Inflammatory macrophage treated with lipopolysaccharide for 4 hours (primary cell): ENCODE results near the gene IL17D.
"Not testable (repeated sequence)": the region's sequence is repeated elsewhere in the genome, so short reads cannot be mapped to it uniquely, and the experiment has no call there.

Experiments
- DNase-seq: peaks from one replicate; pipeline ENCODE4 v3.0.0-alpha.2; 2020

The IL17D gene

DNA sequence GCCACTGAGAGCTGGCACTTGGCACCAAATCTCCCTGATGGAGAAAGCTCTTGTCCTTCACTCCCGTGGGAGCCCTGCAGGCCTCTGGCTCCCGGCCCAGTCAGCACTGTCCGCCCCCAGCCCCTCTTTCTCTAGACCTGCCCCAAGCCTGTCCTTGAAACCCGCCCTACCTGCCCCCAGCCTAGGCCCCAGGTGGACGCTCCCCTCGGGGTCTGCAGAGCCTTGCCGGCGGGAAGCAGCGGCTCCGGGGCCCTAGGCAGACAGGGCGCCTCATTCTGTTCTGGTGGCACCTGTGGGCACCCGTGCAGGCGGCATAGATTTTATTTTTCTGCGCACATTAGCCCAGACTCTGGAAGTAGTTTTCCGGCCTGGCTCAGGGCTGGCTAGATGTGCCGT is 17.6 kb downstream of the IL17D start:
- no peak for DNase-seq

DNA sequence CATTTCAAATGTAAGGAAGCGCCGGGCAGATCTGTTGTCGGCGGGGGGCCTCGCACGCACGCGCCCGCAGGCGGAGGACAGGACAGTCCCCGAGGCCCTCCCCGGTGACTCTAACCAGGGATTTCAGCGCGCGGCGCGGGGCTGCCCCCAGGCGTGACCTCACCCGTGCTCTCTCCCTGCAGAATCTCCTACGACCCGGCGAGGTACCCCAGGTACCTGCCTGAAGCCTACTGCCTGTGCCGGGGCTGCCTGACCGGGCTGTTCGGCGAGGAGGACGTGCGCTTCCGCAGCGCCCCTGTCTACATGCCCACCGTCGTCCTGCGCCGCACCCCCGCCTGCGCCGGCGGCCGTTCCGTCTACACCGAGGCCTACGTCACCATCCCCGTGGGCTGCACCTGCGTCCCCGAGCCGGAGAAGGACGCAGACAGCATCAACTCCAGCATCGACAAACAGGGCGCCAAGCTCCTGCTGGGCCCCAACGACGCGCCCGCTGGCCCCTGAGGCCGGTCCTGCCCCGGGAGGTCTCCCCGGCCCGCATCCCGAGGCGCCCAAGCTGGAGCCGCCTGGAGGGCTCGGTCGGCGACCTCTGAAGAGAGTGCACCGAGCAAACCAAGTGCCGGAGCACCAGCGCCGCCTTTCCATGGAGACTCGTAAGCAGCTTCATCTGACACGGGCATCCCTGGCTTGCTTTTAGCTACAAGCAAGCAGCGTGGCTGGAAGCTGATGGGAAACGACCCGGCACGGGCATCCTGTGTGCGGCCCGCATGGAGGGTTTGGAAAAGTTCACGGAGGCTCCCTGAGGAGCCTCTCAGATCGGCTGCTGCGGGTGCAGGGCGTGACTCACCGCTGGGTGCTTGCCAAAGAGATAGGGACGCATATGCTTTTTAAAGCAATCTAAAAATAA is 18.2 kb downstream of the IL17D start:
- no peak for DNase-seq

DNA sequence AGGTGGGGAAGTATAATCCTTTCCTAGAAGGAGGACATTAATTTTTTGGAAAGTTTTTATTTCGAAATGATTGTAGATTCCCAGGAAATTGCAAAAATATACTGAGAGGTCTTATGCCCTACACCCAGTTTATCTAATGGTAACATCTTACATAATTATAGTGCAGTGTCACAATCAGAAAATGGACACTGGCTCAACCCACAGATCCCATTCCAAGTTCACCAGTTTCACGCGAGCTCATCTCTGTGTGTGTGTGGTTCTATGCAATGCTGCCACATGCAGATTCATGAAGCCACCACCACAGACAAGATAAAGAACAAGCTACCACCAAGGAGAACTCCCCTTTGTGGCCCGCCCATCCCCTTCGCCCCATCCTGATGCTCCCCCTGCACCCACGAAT is 24.4 kb downstream of the IL17D start:
- no peak for DNase-seq

DNA sequence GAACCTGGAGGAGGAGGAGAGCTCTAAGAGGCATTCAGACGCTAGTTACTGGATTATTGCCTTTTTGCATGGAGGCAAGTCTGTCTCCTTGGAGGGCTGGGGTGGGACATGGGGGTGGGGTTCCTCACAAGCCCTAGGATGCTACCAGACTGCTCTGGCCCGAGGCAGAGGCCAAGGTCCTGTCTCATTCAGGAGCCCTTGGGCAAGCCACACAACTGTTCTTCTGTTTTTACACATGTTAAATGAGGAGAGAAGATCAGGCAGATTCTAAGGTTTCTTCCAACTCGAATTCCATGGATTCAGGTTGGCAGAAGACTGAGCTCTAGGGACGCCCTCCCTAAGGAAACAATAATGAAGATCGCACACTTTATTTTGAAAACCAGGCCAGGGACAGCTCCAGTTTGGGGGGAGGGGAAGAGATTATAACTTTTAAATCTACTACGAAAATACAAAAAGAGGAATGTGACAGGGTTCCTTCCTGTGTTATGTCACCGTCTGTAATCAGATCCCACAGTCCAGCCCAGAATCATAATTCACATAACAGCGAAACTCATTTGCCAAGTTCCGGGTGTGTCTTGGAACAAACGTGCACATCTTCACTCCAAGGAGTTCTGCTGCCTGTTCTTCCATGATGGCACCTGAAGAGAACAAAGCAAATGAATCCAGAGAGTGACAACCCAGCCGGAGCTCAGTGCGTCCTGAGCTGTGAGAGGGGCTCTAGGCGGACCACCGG is 25.2 kb downstream of the IL17D start:
- DNase-seq: no peak

DNA sequence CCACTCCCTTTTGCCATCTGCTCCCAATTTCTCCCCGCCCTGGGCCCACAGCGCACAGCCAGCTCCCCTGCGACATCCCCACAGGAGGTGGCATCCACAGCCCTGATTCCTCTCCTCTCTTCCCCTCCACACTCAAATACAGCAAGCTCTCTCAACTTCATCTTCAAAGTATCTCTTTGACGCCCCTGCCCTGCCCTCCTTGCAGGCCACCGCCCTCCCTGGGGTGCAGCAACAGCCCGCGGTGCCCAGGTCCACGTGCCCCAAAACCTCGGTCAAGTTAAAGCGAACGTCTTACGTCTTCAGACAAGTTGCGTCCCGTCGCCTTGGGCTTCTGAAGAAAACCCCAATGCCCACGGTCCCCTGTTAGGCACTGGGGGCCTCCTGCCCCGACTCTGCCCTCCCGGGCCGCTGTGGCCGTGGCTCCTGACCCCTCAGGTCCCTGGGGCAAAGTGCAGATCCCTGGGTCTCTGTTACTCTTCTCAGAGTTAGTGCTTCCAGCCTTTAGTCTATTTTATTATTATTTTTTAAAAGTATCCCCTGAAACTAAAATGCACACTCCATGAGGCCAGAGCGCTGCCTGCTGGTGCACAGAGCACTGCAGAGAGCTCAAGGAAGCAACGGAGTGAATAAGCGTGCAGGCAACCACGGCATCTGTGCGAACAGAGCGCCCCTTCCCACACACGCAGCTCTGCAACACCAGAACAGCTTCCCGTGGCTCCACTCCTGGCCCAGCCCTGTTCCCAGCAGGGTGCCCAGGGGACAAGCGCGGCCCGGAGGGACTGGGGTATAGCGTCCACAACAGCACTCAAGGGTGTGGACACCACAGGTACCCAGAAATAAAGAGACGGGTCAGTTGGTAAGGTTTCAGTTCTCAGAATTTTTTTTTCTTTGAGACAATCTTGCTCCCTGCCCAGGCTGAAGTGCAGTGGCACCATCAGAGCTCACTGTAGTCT is 26.4 kb downstream of the IL17D start:
- DNase-seq: no peak

DNA sequence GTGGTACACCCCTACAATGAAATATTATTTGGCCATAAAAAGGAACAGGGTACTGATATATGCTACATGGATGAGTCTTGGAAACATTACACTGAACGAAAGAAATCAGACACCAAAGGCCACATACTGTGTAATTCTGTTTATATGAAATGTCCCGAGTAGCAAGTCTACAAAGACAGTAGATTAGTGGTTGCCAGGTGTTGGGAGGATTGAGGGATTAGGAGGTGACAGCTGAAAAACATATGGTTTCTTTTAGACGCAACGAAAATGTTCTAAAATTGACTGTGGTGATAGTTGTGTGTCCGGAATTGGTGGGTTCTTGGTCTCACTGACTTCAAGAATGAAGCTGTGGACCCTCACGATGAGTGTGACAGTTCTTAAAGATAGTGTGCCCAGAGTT is 35.1 kb downstream of the IL17D start:
- DNase-seq: no peak

DNA sequence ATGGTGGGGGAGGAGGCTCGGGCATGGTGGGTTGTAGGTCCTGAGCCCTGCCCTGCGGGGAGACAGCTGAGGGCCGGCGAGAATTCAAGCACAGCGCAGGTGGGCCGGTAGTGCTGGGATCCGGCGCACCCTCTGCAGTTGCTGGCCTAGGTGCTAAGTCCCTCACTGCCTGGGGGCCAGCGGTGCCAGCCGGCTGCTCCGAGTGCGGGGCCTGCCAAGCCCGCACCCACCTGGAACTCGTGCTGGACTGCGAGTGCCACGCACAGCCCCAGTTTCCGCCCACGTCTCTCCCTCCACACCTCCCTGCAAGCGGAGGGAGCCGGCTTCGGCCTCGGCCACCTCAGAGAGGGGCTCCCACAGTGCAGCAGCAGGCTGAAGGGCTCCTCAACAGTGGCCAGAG is 36.5 kb downstream of the IL17D start:
- no peak for DNase-seq

DNA sequence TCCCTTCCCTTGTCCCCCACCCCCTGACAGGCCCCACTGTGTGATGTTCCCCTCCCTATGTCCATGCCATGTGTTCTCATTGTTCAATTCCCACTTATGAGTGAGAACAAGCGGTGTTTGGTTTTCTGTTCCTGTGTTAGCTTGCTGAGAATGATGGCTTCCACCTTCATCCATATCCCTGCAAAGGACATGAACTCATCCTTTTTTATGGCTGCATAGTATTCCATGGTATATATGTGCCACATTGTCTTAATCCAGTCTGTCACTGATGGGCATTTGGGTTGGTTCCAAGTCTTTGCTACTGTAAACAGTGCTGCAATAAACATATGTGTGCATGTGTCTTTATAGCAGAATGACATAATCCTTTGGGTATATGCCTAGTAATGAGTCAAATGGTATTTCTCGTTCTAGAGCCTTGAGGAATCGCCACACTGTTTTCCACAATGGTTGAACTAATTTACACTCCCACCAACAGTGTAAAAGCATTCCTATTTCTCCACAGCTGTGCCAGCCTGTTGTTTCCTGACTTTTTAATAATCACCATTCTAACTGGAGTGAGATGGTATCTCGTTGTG is 40.4 kb downstream of the IL17D start:
- not testable (repeated sequence) for DNase-seq

DNA sequence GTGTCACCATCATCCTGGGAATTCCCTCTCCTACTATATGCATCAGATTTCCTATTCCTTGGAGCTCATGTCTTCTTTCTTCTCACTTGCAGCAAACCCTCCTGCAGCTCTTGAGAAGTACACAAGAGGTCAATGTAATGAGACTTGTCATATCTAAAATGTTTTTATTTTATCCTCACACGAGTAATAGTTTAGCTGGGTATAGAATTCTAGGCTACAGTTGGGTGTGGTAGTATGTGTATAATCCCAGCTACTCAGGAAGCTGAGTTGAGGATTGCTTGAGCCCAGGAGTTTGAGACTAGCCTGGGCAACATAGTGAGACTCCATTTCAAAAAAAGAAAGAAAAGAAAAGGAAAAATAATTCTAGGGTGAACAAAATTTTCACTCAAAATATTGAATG is 45.9 kb downstream of the IL17D start:
- DNase-seq: no peak

DNA sequence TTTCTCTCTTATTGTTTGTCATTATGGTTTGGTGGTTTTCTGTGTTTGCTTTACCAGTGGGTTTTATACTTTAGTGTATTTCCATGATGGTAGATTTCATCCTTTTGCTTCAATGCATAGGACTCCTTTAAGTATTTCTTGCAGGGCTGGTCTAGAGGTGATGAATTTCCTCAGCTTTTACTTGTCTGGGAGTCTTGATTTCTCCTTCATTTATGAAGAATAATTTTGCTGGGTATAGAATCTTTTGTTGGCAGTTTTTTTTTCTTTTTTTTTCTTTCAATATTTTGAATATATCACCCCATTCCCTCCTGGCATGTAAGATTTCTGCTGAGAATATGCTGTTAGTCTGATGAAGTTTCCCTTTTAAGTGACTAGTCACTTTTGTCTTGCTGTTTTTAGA is 50.5 kb downstream of the IL17D start:
- no peak for DNase-seq

DNA sequence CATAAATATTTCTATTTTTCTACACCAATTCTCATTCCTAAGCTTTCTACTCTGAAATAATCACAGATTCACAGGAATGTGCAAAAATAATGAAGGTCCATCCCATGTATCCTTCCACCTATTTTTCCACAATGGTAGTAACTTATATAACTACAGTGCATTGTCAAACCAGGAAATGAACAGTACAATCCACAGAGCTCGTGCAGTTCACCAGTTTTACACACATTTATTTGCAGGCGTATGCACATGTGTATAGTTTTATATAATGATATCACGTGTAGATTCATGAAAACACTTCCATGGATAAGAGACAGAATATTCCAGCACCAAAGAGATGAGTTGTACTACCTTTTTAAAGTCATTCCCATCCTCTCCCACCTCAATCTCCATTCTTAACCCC is 57.4 kb downstream of the IL17D start:
- DNase-seq: no peak

DNA sequence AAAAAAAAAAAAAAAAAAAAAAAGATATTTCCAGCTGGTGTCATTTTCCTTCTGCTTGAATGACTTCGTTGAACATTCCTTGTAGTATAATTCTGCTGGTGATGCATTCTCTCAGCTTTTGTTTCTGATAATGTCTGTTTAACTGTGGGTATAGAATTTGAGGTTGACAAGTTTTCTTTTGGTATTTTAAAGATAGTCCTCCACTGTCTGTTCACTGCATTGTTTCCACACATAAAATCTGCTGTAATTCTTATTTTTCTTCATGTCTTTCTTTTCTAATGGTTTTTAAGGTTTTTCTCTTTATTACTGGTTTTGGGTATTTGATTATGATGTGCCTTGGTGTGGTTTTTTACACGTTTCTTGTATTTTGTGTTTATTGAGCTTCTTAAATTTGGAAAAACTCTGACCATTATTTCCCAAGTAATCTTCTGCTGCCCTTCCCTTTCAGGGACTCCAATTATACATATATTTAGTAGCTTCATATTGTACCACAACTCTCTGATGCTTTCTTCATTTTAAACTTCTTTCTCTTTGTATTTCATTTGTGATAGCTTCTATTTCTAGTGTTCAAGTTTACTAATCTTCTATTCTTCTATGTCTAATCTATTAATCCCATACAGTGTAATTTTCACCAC is 63.9 kb downstream of the IL17D start:
- no peak for DNase-seq

DNA sequence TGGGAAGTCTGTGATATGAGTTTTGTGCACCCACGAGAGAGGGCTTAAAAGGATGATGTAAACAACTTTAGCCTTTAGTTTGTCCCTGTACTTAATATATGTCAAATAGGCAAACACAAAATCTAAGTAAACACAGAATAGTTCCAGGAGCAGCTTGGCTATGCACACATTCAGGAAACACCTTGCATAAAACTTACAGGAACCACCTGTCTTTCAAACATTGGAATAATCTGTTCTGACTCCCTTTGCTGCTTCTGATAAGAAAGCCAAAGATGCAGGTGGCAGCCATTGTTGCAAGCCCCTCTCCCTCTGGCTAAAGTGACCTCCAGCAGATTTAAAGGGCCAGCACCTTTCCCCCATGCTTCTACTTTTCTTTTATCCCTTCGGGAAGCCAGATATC is 65.6 kb downstream of the IL17D start:
- DNase-seq: no peak

DNA sequence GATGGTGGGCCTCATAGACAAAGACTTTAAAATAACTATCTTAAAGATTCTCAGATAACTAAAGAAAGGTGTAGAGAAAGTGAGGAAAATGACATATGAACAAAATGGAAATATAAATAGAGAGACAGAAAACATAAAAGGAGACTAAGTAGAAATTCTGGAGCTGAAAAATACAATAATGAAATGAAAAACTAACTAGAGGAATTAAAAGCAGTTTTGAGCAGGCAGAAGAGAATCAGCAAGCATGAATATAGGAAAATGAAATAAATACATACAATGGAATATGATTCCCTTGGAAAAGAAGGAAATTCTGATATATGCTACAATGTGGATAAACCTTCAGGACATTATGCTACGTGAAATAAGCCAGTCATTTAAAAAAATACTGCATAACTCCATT is 66.3 kb downstream of the IL17D start:
- DNase-seq: no peak
